ENCODE data around the gene TP53RK. TPM values are rescaled to one million over a fixed set of nuclear protein-coding genes. Genes with fewer than 3 reads are reported as not detected.
A peak's percentile ranks its signal among the peaks of the same experiment; 100 is the strongest.

The TP53RK gene
- total and polyA plus RNA-seq, 2 of the 4 experiments (the other 2 are of a cell fraction): 8.7 to 10.6 TPM

DNA sequence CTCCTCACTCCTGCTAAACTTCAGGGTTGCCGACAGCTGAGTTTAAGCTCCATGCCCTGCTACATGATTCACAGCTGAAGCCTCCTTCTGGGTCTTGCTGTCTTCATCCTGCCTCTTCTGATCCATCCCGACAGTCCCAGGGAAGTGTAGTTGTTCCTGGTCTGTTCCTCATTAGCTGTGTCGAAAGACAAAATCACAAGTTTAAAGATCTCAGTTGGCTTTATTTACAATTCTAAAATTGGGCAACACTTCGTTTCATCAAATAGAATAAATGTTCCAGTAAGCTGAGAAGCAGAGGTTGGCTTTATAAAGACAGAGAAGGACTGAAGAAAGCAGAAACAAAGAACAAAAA, 16.1 kb upstream of the TP53RK start:
- Histone ChIP-seq H3K79me1 (ENCODE audit: low read depth in 1 of 2, low read length in 2 of 2) (peaks cover 5 to 12% of the 10 kb centered on the region in 2 experiments; a peak in 3 of 4 replicates), H4K20me1 (ENCODE audit: insufficient read depth, low read length) (no peaks in the 10 kb centered on the region), H3K56ac (ENCODE audit: extremely low read depth, insufficient read depth, low read length) (no peak overlapping the region), H3K4ac (ENCODE audit: low read depth, low read length) (peak overlapping the region; percentile 40; the same call in 1 of the 2 replicates), H3K27ac (ENCODE audit: insufficient read depth, low read length) (peak overlapping the region; percentile 74; the same call in 1 of the 2 replicates), H3K9ac (ENCODE audit: low read depth, low read length) (no peak overlapping the region; the same call in 1 of the 2 replicates), H3K36me3 (ENCODE audit: control insufficient read depth, insufficient read depth, low read length) (no peaks in the 10 kb centered on the region), H2BK5ac (ENCODE audit: low read depth, low read length, poor library complexity, severe bottlenecking) (peak overlapping the region; percentile 43), H3K14ac (replicated peaks; ENCODE audit: low read depth, low read length) (0 out of 2 replicates have a peak overlapping the region, but pooled peaks have one; percentile 25), H2AK9ac (replicated peaks; ENCODE audit: low read depth, low read length, poor library complexity) (no peak overlapping the region), H3K4me2 (ENCODE audit: low read depth, low read length) (peak overlapping the region; percentile 2; the same call in 1 of the 2 replicates), H2BK15ac (ENCODE audit: low read depth, low read length) (no peak overlapping the region), H3K23ac (ENCODE audit: low read depth, low read length) (peak overlapping the region; percentile 23; the same call in 1 of the 2 replicates), H4K8ac (ENCODE audit: low read depth in 2 of 2, low read length in 2 of 2) (peak overlapping the region; percentile 17 to 52; a peak in 1 of 4 replicates), H2AFZ (replicated peaks; ENCODE audit: low read length, poor library complexity) (peak overlapping the region; percentile 34), H2BK20ac (ENCODE audit: low read depth, low read length) (0 out of 2 replicates have a peak overlapping the region, but pooled peaks have one; percentile 18), H3K27me3 (ENCODE audit: control insufficient read depth, insufficient read depth, low read length) (no peaks in the 10 kb centered on the region), H3K18ac (ENCODE audit: low read depth, low read length) (peak overlapping the region; percentile 2; the same call in 1 of the 2 replicates), H3K4me3 (ENCODE audit: insufficient read depth, low read depth, low read length) (no peak overlapping the region), H4K91ac (ENCODE audit: insufficient read depth, low read depth, low read length) (peak overlapping the region; percentile 30; the same call in 1 of the 2 replicates), H3K4me1 (ENCODE audit: control insufficient read depth, insufficient read depth, low read length) (peaks cover 7% of the 10 kb centered on the region), H2AK5ac (ENCODE audit: low read depth, low read length) (no peak overlapping the region), H3K9me3 (ENCODE audit: control insufficient read depth, insufficient read depth, low read length) (peaks cover 3% of the 10 kb centered on the region), H4K5ac (ENCODE audit: low read depth, low read length) (peak overlapping the region; percentile 4; the same call in 1 of the 2 replicates), H3K9me1 (ENCODE audit: insufficient read depth, low read length) (peaks cover 10% of the 10 kb centered on the region), H2BK120ac (ENCODE audit: low read depth, low read length) (no peak overlapping the region)
- BruUV-seq (replicated peaks): no TSS peak
- in situ Hi-C loops (cut with MboI; ENCODE audit: low sequenced_read_pairs): no loop called here
- WGBS, 2 experiments (ENCODE audit: extremely low coverage in 2 of 2, insufficient read length in 1 of 2): 83% methylated on average over 1 of the region's 4 CpGs; no CpG with 5 or more reads in 1 of the 2 experiments
- ChIA-PET POLR2A (ENCODE audit: unreplicated experiment) (interaction anchor here (1.1 kb wide), 1 partner anchor 15 kb away, joined by 4 read pairs; no protein-coding TSS in a partner anchor), CTCF (no interaction called here)
- intact Hi-C loops (cut with micrococcal nuclease): no loop called here
- peak; percentile 5; the same call in 1 of the 2 replicates for ATAC-seq (ENCODE audit: low read depth)
- TF ChIP-seq CEBPB (IDR thresholded peaks at IDR 0.05; ENCODE audit: low read depth, low read length): 0 out of 2 replicates have a peak, but pooled peaks have one; percentile 7
- no peak for TF ChIP-seq SMC3 (IDR thresholded peaks at IDR 0.05; ENCODE audit: low read depth, low read length)
- dilution Hi-C loops (cut with HindIII; ENCODE audit: low sequenced_read_pairs, unreplicated experiment): no loop called here
- peak; percentile 13 for DNase-seq

Measured in IMR-90 (cell line).